A673 (cell line): ENCODE results near the gene PSD2. TPM values are rescaled to one million over a fixed set of nuclear protein-coding genes. Genes with fewer than 3 reads are reported as not detected.

Source experiments
- BruUV-seq: library from RNA; stranded (reverse); fragments of 400-500 nt; replicated peaks from 2 replicates; lab custom pipeline; 2021; lab: Mats Ljungman, UMichigan
- CTCF ChIA-PET: fragments of 300-600 bp; sonication (Branson Sonifier 250); formaldehyde crosslinking; loops from one replicate; lab custom pipeline; 2022; ENCODE audit warnings: antibody characterized with exemption; lab: Charles Lee
- POLR2A ChIA-PET: fragments of 300-600 bp; sonication (Branson Sonifier 250); formaldehyde crosslinking; loops from one replicate; lab custom pipeline; 2022; ENCODE audit warnings: antibody characterized with exemption; ENCODE audit not compliant: low non-redundant PET; lab: Charles Lee
- DNase-seq: peaks from one replicate; pipeline ENCODE4 v3.0.0-alpha.2; 2015; ENCODE audit warnings: low spot score
- H3K27ac ChIP-seq: fragments of 200-600 bp; sonication (generic); 2 replicates; pipeline ENCODE4 v1.5.1; 2016; ENCODE audit warnings: mixed run types, low read depth, mild to moderate bottlenecking, mixed read lengths, antibody characterized with exemption, low read length; ENCODE audit not compliant: poor library complexity, severe bottlenecking
- H3K27me3 ChIP-seq: fragments of 200-600 bp; sonication (generic); replicated peaks from 2 replicates; pipeline ENCODE4 v1.6.1; 2017; ENCODE audit warnings: mixed run types, low read depth, mild to moderate bottlenecking, mixed read lengths, antibody characterized with exemption, low read length; ENCODE audit not compliant: insufficient read depth, poor library complexity
- H3K36me3 ChIP-seq: fragments of 200-600 bp; sonication (generic); 2 replicates; pipeline ENCODE4 v1.6.1; 2016; ENCODE audit warnings: mixed run types, mild to moderate bottlenecking, mixed read lengths, antibody characterized with exemption, low read length; ENCODE audit not compliant: insufficient read depth, poor library complexity, severe bottlenecking
- H3K4me1 ChIP-seq: fragments of 200-600 bp; sonication (generic); 2 replicates; pipeline ENCODE4 v1.6.1; 2017; ENCODE audit warnings: mixed run types, mild to moderate bottlenecking, mixed read lengths, antibody characterized with exemption, low read length; ENCODE audit not compliant: insufficient read depth, poor library complexity, severe bottlenecking
- H3K4me3 ChIP-seq: fragments of 200-600 bp; sonication (generic); 2 replicates; pipeline ENCODE4 v1.5.1; 2016; ENCODE audit warnings: low read depth, mixed run types, mild to moderate bottlenecking, mixed read lengths, low read length; ENCODE audit not compliant: poor library complexity, severe bottlenecking
- H3K9me3 ChIP-seq: fragments of 200-600 bp; sonication (generic); 2 replicates; pipeline ENCODE4 v1.6.1; 2016; ENCODE audit warnings: mixed run types, low read depth, mild to moderate bottlenecking, mixed read lengths, antibody characterized with exemption, low read length; ENCODE audit not compliant: poor library complexity, severe bottlenecking
- CTCF ChIP-seq: fragments of 300-800, 200-600 bp; sonication (generic); conservative IDR thresholded peaks from 2 replicates; pipeline ENCODE4 v1.5.1; 2017; ENCODE audit warnings: low read depth, mild to moderate bottlenecking, antibody characterized with exemption, low read length, moderate library complexity, mixed read lengths
- EZH2 ChIP-seq: fragments of 200-600 bp; sonication (generic); IDR thresholded peaks from 2 replicates; pipeline ENCODE4 v1.6.1; 2017; ENCODE audit warnings: borderline replicate concordance, low read depth, mild to moderate bottlenecking, mixed read lengths, antibody characterized with exemption, low read length; ENCODE audit not compliant: poor library complexity, severe bottlenecking
- intact Hi-C: fragments of 100-400 bp; cut with micrococcal nuclease; formaldehyde crosslinking; loops from one replicate; pipeline ENCODE4 v1.10.0; 2022; ENCODE audit not compliant: unreplicated experiment
- total RNA-seq: library from RNA; stranded (reverse); gene quantifications from 2 replicates; pipeline ENCODE4 v1.2.3, GENCODE V29; 2021

Gene PSD2
- total RNA-seq, 1 experiment from 2014 or later, result 0.26 TPM

- POLR2A ChIA-PET, result no interaction called here
- H3K36me3 ChIP-seq, result no peaks in the 10 kb centered on the region
- H3K4me3 ChIP-seq, result no peak overlapping the region
- no peaks in the 10 kb centered on the region for H3K9me3 ChIP-seq
- intact Hi-C loops, result no loop called here
- no peak for DNase-seq
- H3K27me3 ChIP-seq, result no peaks in the 10 kb centered on the region
- H3K27ac ChIP-seq, result no peak overlapping the region
- CTCF ChIA-PET, result no interaction called here
- no TSS peak for BruUV-seq
- TF ChIP-seq EZH2 (no peak), CTCF (no peak)
- H3K4me1 ChIP-seq, result no peaks in the 10 kb centered on the region
Measured at GRCh38 chr5:139812323-139812722, 16.7 kb downstream of the PSD2 start.

GRCh38 chr5:139812836-139813805 is 17.5 kb downstream of the PSD2 start:
- H3K36me3 ChIP-seq, result no peaks in the 10 kb centered on the region
- H3K9me3 ChIP-seq, result no peaks in the 10 kb centered on the region
- no peak for TF ChIP-seq CTCF
- TF ChIP-seq EZH2, result no peak
- ChIA-PET CTCF (no interaction called here), POLR2A (no interaction called here)
- BruUV-seq, result no TSS peak
- H3K4me3 ChIP-seq, result no peak overlapping the region
- H3K27ac ChIP-seq, result no peak overlapping the region
- DNase-seq, result no peak
- no peaks in the 10 kb centered on the region for H3K4me1 ChIP-seq
- H3K27me3 ChIP-seq, result no peaks in the 10 kb centered on the region
- intact Hi-C loops, result no loop called here

- no peaks in the 10 kb centered on the region for H3K4me1 ChIP-seq
- H3K4me3 ChIP-seq, result no peak overlapping the region
- H3K27me3 ChIP-seq, result no peaks in the 10 kb centered on the region
- no peak overlapping the region for H3K27ac ChIP-seq
- H3K36me3 ChIP-seq, result no peaks in the 10 kb centered on the region
- no peaks in the 10 kb centered on the region for H3K9me3 ChIP-seq
- ChIA-PET POLR2A (no interaction called here), CTCF (no interaction called here)
- intact Hi-C loops, result no loop called here
- no peak for TF ChIP-seq EZH2
- TF ChIP-seq CTCF, result no peak
- BruUV-seq, result no TSS peak
- DNase-seq, result no peak
Measured at GRCh38 chr5:139814191-139814601, 18.6 kb downstream of the PSD2 start.
